Measurements from ENCODE around the gene GGTLC3. TPM values are rescaled to one million over a fixed set of nuclear protein-coding genes. Genes with fewer than 3 reads are reported as not detected.
"Not testable (repeated sequence)": the region's sequence is repeated elsewhere in the genome, so short reads cannot be mapped to it uniquely, and the experiment has no call there.

Gene GGTLC3
- total RNA-seq, 1 experiment from 2014 or later, result not detected

DNA sequence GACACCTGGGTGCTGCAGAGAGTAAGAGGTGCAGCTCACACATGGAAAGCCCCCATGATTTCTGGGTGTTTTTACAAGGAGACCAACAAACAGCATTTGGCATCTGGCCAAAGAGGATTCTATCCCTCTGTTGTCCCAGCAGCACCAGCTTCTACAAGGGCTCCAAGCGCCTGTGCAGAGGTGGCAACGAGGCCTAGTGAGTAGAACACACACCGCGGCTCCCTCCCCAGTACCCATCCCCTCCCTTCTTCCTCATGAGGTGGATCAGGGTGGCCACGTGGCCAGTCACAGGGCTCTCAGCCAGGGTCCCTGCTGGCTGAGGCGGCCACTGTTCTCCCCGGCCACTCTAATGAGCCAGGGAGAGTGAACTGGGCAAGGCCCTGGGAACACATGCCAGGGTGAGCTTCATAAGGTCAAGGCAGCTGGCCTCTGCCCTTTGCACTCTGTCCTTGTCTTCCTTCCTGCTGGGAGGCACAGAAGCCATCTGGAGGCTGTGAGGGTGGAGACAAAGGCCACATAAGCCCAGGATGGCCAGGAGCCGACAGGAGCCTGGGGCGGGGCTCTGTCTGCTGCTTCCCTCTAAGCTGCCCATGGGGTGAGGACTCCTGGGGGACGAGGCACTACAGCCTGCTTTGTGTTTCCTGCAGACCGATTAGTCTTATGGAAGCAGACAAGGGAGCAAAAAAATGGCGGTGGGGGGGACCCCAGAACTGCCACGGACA is 31.7 kb upstream of the GGTLC3 start:
- intact Hi-C loops (cut with micrococcal nuclease; ENCODE audit: unreplicated experiment); H3K9me3 ChIP-seq (ENCODE audit: low read depth, low read length, poor library complexity, severe bottlenecking); DNase-seq (ENCODE audit: low spot score); CTCF ChIA-PET; BruUV-seq (replicated peaks); H3K27me3 ChIP-seq (replicated peaks; ENCODE audit: insufficient read depth, low read depth, low read length, poor library complexity); H3K36me3 ChIP-seq (ENCODE audit: insufficient read depth, low read length, poor library complexity, severe bottlenecking); H3K4me1 ChIP-seq (ENCODE audit: insufficient read depth, low read length, poor library complexity, severe bottlenecking); H3K4me3 ChIP-seq (ENCODE audit: low read depth, low read length, poor library complexity, severe bottlenecking); POLR2A ChIA-PET (ENCODE audit: low non-redundant PET); H3K27ac ChIP-seq (ENCODE audit: low read depth, low read length, poor library complexity, severe bottlenecking): not testable (repeated sequence)

GRCh38 chr22:18544615-18545014 is 26.7 kb upstream of the GGTLC3 start:
- H3K36me3 ChIP-seq (ENCODE audit: insufficient read depth, low read length, poor library complexity, severe bottlenecking); CTCF ChIA-PET; intact Hi-C loops (cut with micrococcal nuclease; ENCODE audit: unreplicated experiment); H3K9me3 ChIP-seq (ENCODE audit: low read depth, low read length, poor library complexity, severe bottlenecking); POLR2A ChIA-PET (ENCODE audit: low non-redundant PET); BruUV-seq (replicated peaks); H3K27me3 ChIP-seq (replicated peaks; ENCODE audit: insufficient read depth, low read depth, low read length, poor library complexity); H3K27ac ChIP-seq (ENCODE audit: low read depth, low read length, poor library complexity, severe bottlenecking); H3K4me3 ChIP-seq (ENCODE audit: low read depth, low read length, poor library complexity, severe bottlenecking); H3K4me1 ChIP-seq (ENCODE audit: insufficient read depth, low read length, poor library complexity, severe bottlenecking); DNase-seq (ENCODE audit: low spot score): not testable (repeated sequence)

DNA sequence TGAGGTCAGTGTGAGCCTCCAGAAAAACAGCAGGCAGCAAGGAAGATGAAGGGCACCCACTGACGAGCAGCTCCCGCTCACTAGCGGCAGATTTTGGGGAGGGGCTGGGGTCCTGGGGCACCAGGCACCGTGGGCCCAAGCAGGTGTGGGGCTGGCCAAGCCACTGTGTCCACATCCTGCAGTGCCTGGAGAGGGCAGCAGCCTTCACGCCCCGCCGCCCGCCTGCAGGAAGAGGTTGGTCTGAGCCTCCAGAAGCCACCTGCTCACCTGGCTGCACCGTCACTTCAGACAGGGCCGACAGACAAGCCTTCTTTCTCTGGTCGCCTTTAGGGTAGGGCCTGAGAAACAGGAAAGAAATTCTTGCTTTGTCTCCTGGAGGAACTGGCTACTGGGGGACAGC is 25.4 kb upstream of the GGTLC3 start:
- intact Hi-C loops (cut with micrococcal nuclease; ENCODE audit: unreplicated experiment); BruUV-seq (replicated peaks); POLR2A ChIA-PET (ENCODE audit: low non-redundant PET); H3K4me1 ChIP-seq (ENCODE audit: insufficient read depth, low read length, poor library complexity, severe bottlenecking); DNase-seq (ENCODE audit: low spot score); H3K27me3 ChIP-seq (replicated peaks; ENCODE audit: insufficient read depth, low read depth, low read length, poor library complexity); H3K36me3 ChIP-seq (ENCODE audit: insufficient read depth, low read length, poor library complexity, severe bottlenecking); H3K4me3 ChIP-seq (ENCODE audit: low read depth, low read length, poor library complexity, severe bottlenecking); H3K27ac ChIP-seq (ENCODE audit: low read depth, low read length, poor library complexity, severe bottlenecking); H3K9me3 ChIP-seq (ENCODE audit: low read depth, low read length, poor library complexity, severe bottlenecking); CTCF ChIA-PET: not testable (repeated sequence)

DNA sequence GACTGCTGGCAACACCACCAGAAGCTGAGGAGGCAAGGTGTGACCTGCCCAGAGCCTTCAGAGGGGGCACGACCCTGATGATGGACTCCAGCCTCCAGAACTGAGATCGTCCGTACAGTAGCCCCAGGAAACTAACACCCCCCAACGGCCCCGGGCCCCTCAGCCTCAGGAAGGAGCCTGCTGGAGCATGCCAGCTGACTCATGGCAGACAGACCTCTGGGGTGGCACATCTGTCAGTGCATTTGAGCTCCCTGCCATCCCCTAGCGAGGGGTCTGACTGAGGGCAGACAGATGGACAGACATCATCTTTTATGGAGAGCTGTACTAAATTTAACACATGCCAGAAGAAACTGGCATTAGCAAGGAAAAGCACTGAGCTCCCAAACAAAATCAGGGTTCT is 22.0 kb upstream of the GGTLC3 start:
- POLR2A ChIA-PET (ENCODE audit: low non-redundant PET); H3K4me1 ChIP-seq (ENCODE audit: insufficient read depth, low read length, poor library complexity, severe bottlenecking); BruUV-seq (replicated peaks); H3K9me3 ChIP-seq (ENCODE audit: low read depth, low read length, poor library complexity, severe bottlenecking); H3K27ac ChIP-seq (ENCODE audit: low read depth, low read length, poor library complexity, severe bottlenecking); H3K4me3 ChIP-seq (ENCODE audit: low read depth, low read length, poor library complexity, severe bottlenecking); CTCF ChIA-PET; DNase-seq (ENCODE audit: low spot score); intact Hi-C loops (cut with micrococcal nuclease; ENCODE audit: unreplicated experiment); H3K27me3 ChIP-seq (replicated peaks; ENCODE audit: insufficient read depth, low read depth, low read length, poor library complexity); H3K36me3 ChIP-seq (ENCODE audit: insufficient read depth, low read length, poor library complexity, severe bottlenecking): not testable (repeated sequence)

DNA sequence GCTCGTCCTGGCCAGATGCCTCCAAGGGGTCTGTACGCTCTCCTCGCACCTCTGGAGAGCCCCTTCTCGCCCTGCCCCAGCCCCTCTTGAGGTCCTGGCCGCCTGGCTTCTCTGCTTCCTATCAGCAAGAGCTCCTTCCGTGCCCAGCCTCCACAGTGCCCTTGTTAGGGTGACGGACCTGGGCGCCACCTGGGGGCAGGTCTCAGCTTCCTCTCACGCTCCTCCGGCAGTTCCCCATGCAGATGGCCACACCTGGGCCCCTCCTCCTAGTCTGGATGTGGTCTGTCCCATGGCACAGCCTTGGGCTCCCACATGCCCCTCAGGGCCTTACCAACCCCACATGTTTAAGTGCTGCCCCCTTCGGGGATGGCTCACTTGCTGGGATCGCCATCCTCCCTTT is 16.4 kb upstream of the GGTLC3 start:
- H3K27me3 ChIP-seq (replicated peaks; ENCODE audit: insufficient read depth, low read depth, low read length, poor library complexity); H3K9me3 ChIP-seq (ENCODE audit: low read depth, low read length, poor library complexity, severe bottlenecking); H3K36me3 ChIP-seq (ENCODE audit: insufficient read depth, low read length, poor library complexity, severe bottlenecking); H3K4me3 ChIP-seq (ENCODE audit: low read depth, low read length, poor library complexity, severe bottlenecking); DNase-seq (ENCODE audit: low spot score); H3K27ac ChIP-seq (ENCODE audit: low read depth, low read length, poor library complexity, severe bottlenecking); CTCF ChIA-PET; intact Hi-C loops (cut with micrococcal nuclease; ENCODE audit: unreplicated experiment); POLR2A ChIA-PET (ENCODE audit: low non-redundant PET); H3K4me1 ChIP-seq (ENCODE audit: insufficient read depth, low read length, poor library complexity, severe bottlenecking); BruUV-seq (replicated peaks): not testable (repeated sequence)

DNA sequence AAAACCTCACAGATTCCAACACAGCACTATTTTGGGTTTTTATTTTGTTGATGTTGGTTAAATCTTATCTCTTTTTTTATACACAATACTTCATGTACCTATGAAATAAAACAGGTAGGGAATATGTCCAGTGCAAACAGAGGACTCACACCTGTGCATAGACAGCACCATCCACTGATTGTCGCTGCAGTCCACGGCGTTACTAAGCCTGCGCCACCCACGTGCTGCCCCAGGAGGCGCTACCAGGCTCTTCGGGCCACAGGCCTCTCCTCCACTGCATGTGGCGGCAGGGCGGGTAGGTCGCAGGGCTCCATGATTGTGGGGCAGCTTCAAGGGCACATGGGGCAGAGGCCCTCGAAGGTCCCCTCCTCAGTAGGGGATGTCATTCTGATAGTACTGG is 15.7 kb upstream of the GGTLC3 start:
- H3K4me1 ChIP-seq (ENCODE audit: insufficient read depth, low read length, poor library complexity, severe bottlenecking); H3K9me3 ChIP-seq (ENCODE audit: low read depth, low read length, poor library complexity, severe bottlenecking); BruUV-seq (replicated peaks); intact Hi-C loops (cut with micrococcal nuclease; ENCODE audit: unreplicated experiment); H3K27me3 ChIP-seq (replicated peaks; ENCODE audit: insufficient read depth, low read depth, low read length, poor library complexity); H3K4me3 ChIP-seq (ENCODE audit: low read depth, low read length, poor library complexity, severe bottlenecking); DNase-seq (ENCODE audit: low spot score); CTCF ChIA-PET; POLR2A ChIA-PET (ENCODE audit: low non-redundant PET); H3K27ac ChIP-seq (ENCODE audit: low read depth, low read length, poor library complexity, severe bottlenecking); H3K36me3 ChIP-seq (ENCODE audit: insufficient read depth, low read length, poor library complexity, severe bottlenecking): not testable (repeated sequence)

- H3K27me3 ChIP-seq (replicated peaks; ENCODE audit: insufficient read depth, low read depth, low read length, poor library complexity); BruUV-seq (replicated peaks); DNase-seq (ENCODE audit: low spot score); H3K4me1 ChIP-seq (ENCODE audit: insufficient read depth, low read length, poor library complexity, severe bottlenecking); H3K36me3 ChIP-seq (ENCODE audit: insufficient read depth, low read length, poor library complexity, severe bottlenecking); POLR2A ChIA-PET (ENCODE audit: low non-redundant PET); H3K9me3 ChIP-seq (ENCODE audit: low read depth, low read length, poor library complexity, severe bottlenecking); H3K4me3 ChIP-seq (ENCODE audit: low read depth, low read length, poor library complexity, severe bottlenecking); H3K27ac ChIP-seq (ENCODE audit: low read depth, low read length, poor library complexity, severe bottlenecking); intact Hi-C loops (cut with micrococcal nuclease; ENCODE audit: unreplicated experiment); CTCF ChIA-PET: not testable (repeated sequence)
These were observed 11.6 kb upstream of the GGTLC3 start for GRCh38 chr22:18529416-18530145.

All from A673 (cell line).